ENCODE measurements around the gene EPHB2.

Gene EPHB2

DNA sequence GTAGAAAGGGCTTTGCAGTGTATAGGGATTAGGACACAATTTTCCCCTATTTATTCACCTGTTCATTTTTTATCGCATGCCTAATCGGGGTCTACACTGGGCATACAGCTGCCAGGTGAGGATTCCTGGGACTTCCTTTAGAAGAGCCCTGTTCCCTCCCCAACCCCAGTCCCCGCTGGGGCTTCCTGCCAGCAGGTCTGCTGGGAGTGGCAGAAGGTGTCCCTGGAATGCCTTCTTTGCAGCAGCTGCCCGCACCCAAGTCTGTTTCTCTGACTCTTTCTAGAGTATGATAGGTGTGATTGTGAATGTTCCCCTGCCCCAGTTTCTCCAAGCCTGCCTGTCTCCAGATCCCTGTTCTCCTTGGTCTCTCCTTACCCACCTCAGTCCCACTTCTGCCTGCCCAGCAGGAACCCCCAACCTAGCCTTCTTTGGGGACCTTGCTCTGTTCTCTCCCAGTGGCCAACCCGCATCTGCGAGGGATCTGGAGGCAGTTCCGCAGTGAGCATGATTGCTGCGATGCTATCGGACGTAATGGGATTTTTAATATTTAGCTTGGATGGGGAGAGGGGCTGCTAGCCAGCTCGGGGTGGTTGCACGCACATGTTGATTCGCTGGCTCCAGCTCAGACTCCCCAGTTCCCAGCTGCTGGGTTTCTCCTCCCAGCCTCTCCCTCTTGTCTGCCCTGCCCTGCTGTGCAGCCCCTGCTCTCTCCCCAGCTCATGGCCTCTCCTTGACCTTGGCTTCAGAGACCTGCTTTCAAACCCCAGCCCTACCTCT is 79.8 kb downstream of the EPHB2 start:
- Histone ChIP-seq H2AK5ac (ENCODE audit: low read depth, low read length) (peak overlapping the region; percentile 60), H3K4ac (ENCODE audit: low read length) (no peak overlapping the region), H2AFZ (ENCODE audit: low read length) (no peak overlapping the region), H3K23ac (ENCODE audit: low read depth, low read length, poor library complexity) (no peak overlapping the region), H3K4me1 (ENCODE audit: control insufficient read depth in 2 of 2, insufficient read depth in 1 of 2, low read depth in 1 of 2, low read length in 2 of 2) (peaks cover 26 to 27% of the 10 kb centered on the region in 2 donors), H2BK120ac (ENCODE audit: low read depth, low read length) (no peak overlapping the region), H3K36me3 (replicated peaks in 1 of 2; ENCODE audit: control insufficient read depth in 2 of 2, insufficient read depth in 2 of 2, low read length in 2 of 2) (no peaks in the 10 kb centered on the region), H2BK15ac (ENCODE audit: low read length) (no peak overlapping the region), H4K8ac (ENCODE audit: low read depth, low read length) (no peak overlapping the region), H3K14ac (ENCODE audit: low read length) (no peak overlapping the region), H3K27me3 (ENCODE audit: control insufficient read depth in 3 of 3, insufficient read depth in 3 of 3, low read depth in 1 of 3, low read length in 3 of 3) (no peaks in the 10 kb centered on the region), H3K4me3 (ENCODE audit: low read length in 2 of 2) (no peak overlapping the region), H2BK5ac (ENCODE audit: low read length) (no peak overlapping the region), H3K27ac (replicated peaks; ENCODE audit: low read length) (no peak overlapping the region), H2BK12ac (ENCODE audit: low read length) (no peak overlapping the region), H3K4me2 (ENCODE audit: insufficient read depth, low read length, poor library complexity, severe bottlenecking) (no peak overlapping the region), H3K18ac (ENCODE audit: low read length) (peak overlapping the region; percentile 44), H4K91ac (ENCODE audit: low read depth, low read length, poor library complexity) (no peak overlapping the region), H3K79me1 (ENCODE audit: low read depth, low read length) (peaks cover 2% of the 10 kb centered on the region), H3K9ac (ENCODE audit: low read depth, low read length, poor library complexity) (no peak overlapping the region), H3K9me3 (replicated peaks in 1 of 2; ENCODE audit: control insufficient read depth in 2 of 2, insufficient read depth in 1 of 2, low read depth in 1 of 2, low read length in 2 of 2) (no peaks in the 10 kb centered on the region)
- no CpG with 5 or more reads among the region's 13 CpGs for WGBS, 2 donors (ENCODE audit: extremely low coverage in 2 of 2, insufficient read length in 2 of 2, insufficient replicate concordance in 1 of 2)
- no peak for DNase-seq (ENCODE audit: low spot score)

DNA sequence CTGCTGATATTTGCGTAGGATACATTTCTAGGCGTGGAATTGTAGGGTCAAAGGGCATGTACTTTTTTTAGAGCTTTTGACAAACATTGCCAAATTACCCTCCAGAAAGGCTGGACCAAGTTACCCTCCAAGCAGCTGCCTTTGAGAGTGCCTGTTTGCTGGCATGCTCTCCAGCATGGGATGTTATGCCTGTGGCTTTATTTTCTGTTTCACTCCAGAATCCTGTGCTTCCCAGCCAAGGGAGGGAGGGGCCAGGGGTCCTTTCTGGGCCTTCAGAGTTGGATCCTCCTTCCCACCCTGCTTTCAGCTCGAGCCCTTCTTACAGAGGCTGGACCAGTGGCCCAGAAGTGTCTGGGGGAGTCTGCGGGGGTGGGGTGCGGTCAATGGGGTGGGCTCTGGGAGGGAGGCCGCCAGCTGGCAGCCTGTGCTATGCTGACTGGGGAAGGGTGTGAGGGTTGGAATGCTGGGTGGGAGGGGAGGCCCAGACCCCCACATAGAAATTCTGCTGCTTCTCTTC is 81.2 kb downstream of the EPHB2 start:
- no peak overlapping the region for H3K23ac ChIP-seq (ENCODE audit: low read depth, low read length, poor library complexity)
- H3K27ac ChIP-seq (replicated peaks; ENCODE audit: low read length), result no peak overlapping the region
- no peak overlapping the region for H4K8ac ChIP-seq (ENCODE audit: low read depth, low read length)
- peaks cover 26 to 33% of the 10 kb centered on the region in 2 donors for H3K4me1 ChIP-seq (ENCODE audit: control insufficient read depth in 2 of 2, insufficient read depth in 1 of 2, low read depth in 1 of 2, low read length in 2 of 2)
- H2BK5ac ChIP-seq (ENCODE audit: low read length), result no peak overlapping the region
- H2BK15ac ChIP-seq (ENCODE audit: low read length), result no peak overlapping the region
- H3K14ac ChIP-seq (ENCODE audit: low read length), result no peak overlapping the region
- no peak overlapping the region for H2BK120ac ChIP-seq (ENCODE audit: low read depth, low read length)
- no peak overlapping the region for H3K9ac ChIP-seq (ENCODE audit: low read depth, low read length, poor library complexity)
- H3K9me3 ChIP-seq (replicated peaks in 1 of 2; ENCODE audit: control insufficient read depth in 2 of 2, insufficient read depth in 1 of 2, low read depth in 1 of 2, low read length in 2 of 2), result no peaks in the 10 kb centered on the region
- no peak overlapping the region for H3K4me2 ChIP-seq (ENCODE audit: insufficient read depth, low read length, poor library complexity, severe bottlenecking)
- H3K79me1 ChIP-seq (ENCODE audit: low read depth, low read length), result peaks cover 2% of the 10 kb centered on the region
- no peak overlapping the region for H4K91ac ChIP-seq (ENCODE audit: low read depth, low read length, poor library complexity)
- no peak overlapping the region for H2AFZ ChIP-seq (ENCODE audit: low read length)
- H3K4me3 ChIP-seq (ENCODE audit: low read length in 2 of 2), result no peak overlapping the region
- no CpG with 5 or more reads among the region's 6 CpGs for WGBS, 2 donors (ENCODE audit: extremely low coverage in 2 of 2, insufficient read length in 2 of 2, insufficient replicate concordance in 1 of 2)
- H3K27me3 ChIP-seq (ENCODE audit: control insufficient read depth in 3 of 3, insufficient read depth in 3 of 3, low read depth in 1 of 3, low read length in 3 of 3), result no peaks in the 10 kb centered on the region
- no peak overlapping the region for H3K18ac ChIP-seq (ENCODE audit: low read length)
- DNase-seq (ENCODE audit: low spot score), result no peak
- H3K4ac ChIP-seq (ENCODE audit: low read length), result no peak overlapping the region
- no peaks in the 10 kb centered on the region for H3K36me3 ChIP-seq (replicated peaks in 1 of 2; ENCODE audit: control insufficient read depth in 2 of 2, insufficient read depth in 2 of 2, low read length in 2 of 2)
- H2AK5ac ChIP-seq (ENCODE audit: low read depth, low read length), result no peak overlapping the region
- H2BK12ac ChIP-seq (ENCODE audit: low read length), result no peak overlapping the region

DNA sequence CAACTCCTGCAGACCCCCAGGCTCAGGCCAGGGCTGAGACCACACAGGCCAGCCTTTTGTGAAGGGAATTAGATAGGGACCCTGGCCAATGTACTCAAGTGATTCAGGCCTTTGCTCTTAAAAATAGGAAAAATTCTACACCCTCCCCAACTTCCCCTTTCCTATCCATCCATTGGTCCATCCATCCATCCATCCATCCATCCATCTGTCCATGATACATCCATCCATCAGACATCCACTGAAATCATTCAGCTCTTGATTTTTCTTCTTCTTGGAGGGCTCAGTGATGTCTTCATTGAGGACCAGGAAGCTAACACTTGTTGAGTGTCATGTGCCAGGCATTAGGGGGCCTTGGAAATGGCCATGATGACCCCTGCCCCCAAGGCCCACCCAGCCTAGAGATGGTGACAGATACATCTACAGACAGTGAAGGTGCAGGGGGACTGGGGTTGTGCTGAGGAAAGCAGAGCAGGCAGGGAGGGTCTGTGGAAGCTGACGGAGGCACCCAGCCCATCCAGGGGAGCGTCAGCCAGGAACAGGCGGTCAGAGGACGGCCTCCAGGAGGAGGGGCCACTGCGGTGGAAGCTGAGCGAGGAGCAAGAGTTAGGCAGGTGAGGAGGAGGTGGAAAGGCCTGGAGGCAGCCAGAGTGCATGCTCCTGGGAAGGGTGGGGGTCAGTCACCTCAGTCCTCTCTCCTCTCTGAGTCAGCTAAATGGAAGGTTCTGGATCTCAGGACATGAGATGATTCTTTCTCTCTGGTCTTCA is 81.9 kb downstream of the EPHB2 start:
- no CpG with 5 or more reads among the region's 6 CpGs for WGBS, 2 donors (ENCODE audit: extremely low coverage in 2 of 2, insufficient read length in 2 of 2, insufficient replicate concordance in 1 of 2)
- Histone ChIP-seq H3K36me3 (replicated peaks in 1 of 2; ENCODE audit: control insufficient read depth in 2 of 2, insufficient read depth in 2 of 2, low read length in 2 of 2) (no peaks in the 10 kb centered on the region), H2BK5ac (ENCODE audit: low read length) (no peak overlapping the region), H3K4me2 (ENCODE audit: insufficient read depth, low read length, poor library complexity, severe bottlenecking) (no peak overlapping the region), H3K14ac (ENCODE audit: low read length) (no peak overlapping the region), H3K18ac (ENCODE audit: low read length) (peak overlapping the region; percentile 50), H2BK12ac (ENCODE audit: low read length) (peak overlapping the region; percentile 33), H2AFZ (ENCODE audit: low read length) (no peak overlapping the region), H3K4me3 (ENCODE audit: low read length in 2 of 2) (no peak overlapping the region), H4K91ac (ENCODE audit: low read depth, low read length, poor library complexity) (no peak overlapping the region), H2BK120ac (ENCODE audit: low read depth, low read length) (no peak overlapping the region), H4K8ac (ENCODE audit: low read depth, low read length) (no peak overlapping the region), H3K23ac (ENCODE audit: low read depth, low read length, poor library complexity) (no peak overlapping the region), H3K27ac (replicated peaks; ENCODE audit: low read length) (no peak overlapping the region), H3K9me3 (replicated peaks in 1 of 2; ENCODE audit: control insufficient read depth in 2 of 2, insufficient read depth in 1 of 2, low read depth in 1 of 2, low read length in 2 of 2) (no peaks in the 10 kb centered on the region), H3K27me3 (ENCODE audit: control insufficient read depth in 3 of 3, insufficient read depth in 3 of 3, low read depth in 1 of 3, low read length in 3 of 3) (no peaks in the 10 kb centered on the region), H3K4me1 (ENCODE audit: control insufficient read depth in 2 of 2, insufficient read depth in 1 of 2, low read depth in 1 of 2, low read length in 2 of 2) (peaks cover 26 to 38% of the 10 kb centered on the region in 2 donors), H3K4ac (ENCODE audit: low read length) (no peak overlapping the region), H2AK5ac (ENCODE audit: low read depth, low read length) (peak overlapping the region; percentile 29), H3K9ac (ENCODE audit: low read depth, low read length, poor library complexity) (no peak overlapping the region), H2BK15ac (ENCODE audit: low read length) (no peak overlapping the region), H3K79me1 (ENCODE audit: low read depth, low read length) (peaks cover 2% of the 10 kb centered on the region)
- DNase-seq (ENCODE audit: low spot score), result no peak

DNA sequence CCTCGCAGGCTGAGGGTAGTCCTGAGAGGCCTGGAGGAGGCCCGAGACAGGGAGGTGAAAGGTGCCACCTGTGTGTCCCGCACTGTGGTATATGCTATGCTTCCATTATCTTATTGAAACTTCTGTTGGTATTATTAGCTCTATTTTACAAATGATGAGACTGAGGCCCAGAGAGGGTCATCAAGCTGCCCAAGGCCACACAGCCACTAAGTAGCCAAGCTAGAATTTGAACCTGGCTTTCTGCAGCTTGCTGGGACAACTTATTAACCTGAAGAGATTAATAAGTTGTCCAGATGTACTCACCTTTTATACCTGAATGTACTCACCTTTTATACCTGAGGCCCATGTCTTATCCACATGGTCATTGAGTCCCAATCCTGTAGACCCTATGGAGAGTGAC is 83.0 kb downstream of the EPHB2 start:
- Histone ChIP-seq H3K4me1 (ENCODE audit: control insufficient read depth in 2 of 2, insufficient read depth in 1 of 2, low read depth in 1 of 2, low read length in 2 of 2) (peaks cover 22 to 35% of the 10 kb centered on the region in 2 donors), H4K8ac (ENCODE audit: low read depth, low read length) (no peak overlapping the region), H3K14ac (ENCODE audit: low read length) (no peak overlapping the region), H3K18ac (ENCODE audit: low read length) (peak overlapping the region; percentile 42), H2BK15ac (ENCODE audit: low read length) (no peak overlapping the region), H3K27me3 (ENCODE audit: control insufficient read depth in 3 of 3, insufficient read depth in 3 of 3, low read depth in 1 of 3, low read length in 3 of 3) (no peaks in the 10 kb centered on the region), H2BK120ac (ENCODE audit: low read depth, low read length) (no peak overlapping the region), H3K4me2 (ENCODE audit: insufficient read depth, low read length, poor library complexity, severe bottlenecking) (no peak overlapping the region), H3K23ac (ENCODE audit: low read depth, low read length, poor library complexity) (no peak overlapping the region), H3K9ac (ENCODE audit: low read depth, low read length, poor library complexity) (no peak overlapping the region), H3K4me3 (ENCODE audit: low read length in 2 of 2) (no peak overlapping the region), H3K27ac (replicated peaks; ENCODE audit: low read length) (no peak overlapping the region), H4K91ac (ENCODE audit: low read depth, low read length, poor library complexity) (no peak overlapping the region), H3K36me3 (replicated peaks in 1 of 2; ENCODE audit: control insufficient read depth in 2 of 2, insufficient read depth in 2 of 2, low read length in 2 of 2) (no peaks in the 10 kb centered on the region), H3K4ac (ENCODE audit: low read length) (no peak overlapping the region), H3K9me3 (replicated peaks in 1 of 2; ENCODE audit: control insufficient read depth in 2 of 2, insufficient read depth in 1 of 2, low read depth in 1 of 2, low read length in 2 of 2) (no peaks in the 10 kb centered on the region), H2BK12ac (ENCODE audit: low read length) (no peak overlapping the region), H2BK5ac (ENCODE audit: low read length) (no peak overlapping the region), H2AFZ (ENCODE audit: low read length) (no peak overlapping the region), H3K79me1 (ENCODE audit: low read depth, low read length) (peaks cover 2% of the 10 kb centered on the region), H2AK5ac (ENCODE audit: low read depth, low read length) (peak overlapping the region; percentile 29)
- no CpG with 5 or more reads among the region's 3 CpGs for WGBS, 2 donors (ENCODE audit: extremely low coverage in 2 of 2, insufficient read length in 2 of 2, insufficient replicate concordance in 1 of 2)
- DNase-seq (ENCODE audit: low spot score), result no peak

Data from neuronal stem cell (in vitro differentiated cells).